ENCODE measurements around the gene PAFAH1B1. TPM values are rescaled to one million over a fixed set of nuclear protein-coding genes. Genes with fewer than 3 reads are reported as not detected.

Gene PAFAH1B1
- total and polyA plus RNA-seq, 2 donors (not counting 3 experiments of a cell fraction or from before 2014, with no cell fraction given): 46.5 to 158 TPM

- peaks cover 15% of the 10 kb centered on the region for H3K4me1 ChIP-seq (ENCODE audit: control insufficient read depth, extremely low read depth, insufficient read depth, low read length)
- H3K4me3 ChIP-seq (replicated peaks in 1 of 3; ENCODE audit: insufficient read depth in 1 of 3, low read depth in 1 of 3, low read length in 3 of 3): no peak overlapping the region
- FAIRE-seq (no peak), DNase-seq (ENCODE audit: low read depth, low spot score) (no peak)
- BruUV-seq (replicated peaks): no TSS peak
- no peaks in the 10 kb centered on the region for H3K9me3 ChIP-seq (replicated peaks; ENCODE audit: control insufficient read depth, insufficient read depth, low read length)
- no peak overlapping the region for H2AFZ ChIP-seq (ENCODE audit: low read depth, low read length)
- intact Hi-C loops (cut with micrococcal nuclease) (no loop called here), dilution Hi-C loops (cut with MboI; ENCODE audit: extremely low pct_ligation_motif_present, low sequenced_read_pairs) (no loop called here)
- H3K27ac ChIP-seq (ENCODE audit: insufficient read depth, low read depth, low read length): no peak overlapping the region
- ChIA-PET CTCF (interaction anchor here (2.3 kb wide), 1 partner anchor 11 kb away, joined by 6 read pairs; no protein-coding TSS in a partner anchor), POLR2A (no interaction called here)
- no peak overlapping the region for H3K9ac ChIP-seq (replicated peaks; ENCODE audit: extremely low read depth, insufficient read depth, low read length)
- TF ChIP-seq GATA2 (IDR thresholded peaks at IDR 0.05; ENCODE audit: insufficient read depth, insufficient read length, low read depth, low read length) (no peak), MAX (IDR thresholded peaks at IDR 0.05; ENCODE audit: insufficient read depth, insufficient read length) (no peak), CTCF (IDR thresholded peaks at IDR 0.05; ENCODE audit: extremely low read depth in 1 of 2, insufficient read depth in 1 of 2, low read depth in 1 of 2, low read length in 2 of 2) (no peak), POLR2AphosphoS5 (IDR thresholded peaks at IDR 0.05; ENCODE audit: insufficient read depth, low read depth, low read length) (no peak), EZH2 (IDR thresholded peaks at IDR 0.05; ENCODE audit: borderline replicate concordance, low read depth, low read length, severe bottlenecking) (no peak), MYC (IDR thresholded peaks at IDR 0.05; ENCODE audit: low read depth, low read length) (no peak), POLR2A (IDR thresholded peaks at IDR 0.05; ENCODE audit: low read depth, low read length) (no peak), FOS (IDR thresholded peaks at IDR 0.05; ENCODE audit: borderline replicate concordance, insufficient read depth, low read length) (no peak), JUN (IDR thresholded peaks at IDR 0.05; ENCODE audit: borderline replicate concordance, insufficient read depth, insufficient read length, low read depth) (no peak)
- peaks cover 0 to under 1% of the 10 kb centered on the region in 2 experiments for H3K27me3 ChIP-seq (ENCODE audit: control insufficient read depth in 2 of 2, insufficient read depth in 2 of 2, low read length in 2 of 2)
- peaks cover 25% of the 10 kb centered on the region for H3K79me2 ChIP-seq (ENCODE audit: control insufficient read depth, insufficient read depth, low read length)
- H4K20me1 ChIP-seq (replicated peaks; ENCODE audit: control insufficient read depth, extremely low read depth, insufficient read depth, low read length): peaks cover 10% of the 10 kb centered on the region
- no peaks in the 10 kb centered on the region for H3K9me1 ChIP-seq (replicated peaks; ENCODE audit: control insufficient read depth, extremely low read depth, insufficient read depth, low read length)
- no peaks in the 10 kb centered on the region for H3K36me3 ChIP-seq (ENCODE audit: control insufficient read depth in 2 of 2, extremely low read depth in 1 of 2, insufficient read depth in 2 of 2, low read length in 2 of 2)
- H3K4me2 ChIP-seq (ENCODE audit: insufficient read depth, low read length): no peak overlapping the region
Observed at GRCh38 chr17:2591040-2591640, 2.3 kb upstream of the PAFAH1B1 start.
